HG03175 (cell line): ENCODE measurements around the gene AQP12B.

ENCODE experiments used
- ATAC-seq: cut with Tn5 transposase; IDR thresholded peaks from one replicate; pipeline ENCODE4 v1.9.1; 2021; ENCODE audit warnings: mild to moderate bottlenecking, moderate library complexity; ENCODE audit not compliant: unreplicated experiment

The AQP12B gene

DNA sequence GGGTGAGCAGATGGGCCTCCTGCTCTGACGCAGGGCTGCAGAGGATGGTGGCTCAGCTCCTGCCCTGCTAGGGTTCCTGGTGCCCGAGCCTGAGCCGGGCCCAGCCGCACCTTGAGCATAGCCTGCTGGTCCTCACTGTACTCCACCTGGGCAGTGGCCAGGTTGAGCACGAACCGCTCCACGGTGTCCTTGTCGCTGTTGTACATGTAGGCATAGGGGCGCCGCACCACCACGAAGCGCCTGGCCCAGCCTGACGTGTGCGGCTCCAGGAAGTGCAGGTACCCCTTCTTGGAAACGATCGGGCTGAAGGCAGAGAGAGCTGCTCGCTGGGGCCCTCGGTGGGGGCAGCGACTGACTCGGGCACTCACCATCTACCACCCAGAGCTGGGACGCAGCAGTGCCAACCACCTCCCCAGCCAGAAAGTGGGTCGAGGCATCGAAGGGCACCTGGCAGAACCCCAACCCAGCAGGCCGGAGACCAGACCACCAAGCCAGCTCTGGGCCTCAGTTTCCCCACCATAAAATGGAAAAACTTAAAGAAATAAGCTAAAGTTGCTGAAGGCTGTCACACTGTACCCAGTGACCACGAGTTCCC, 36.3 kb upstream of the AQP12B start:
- no peak for ATAC-seq

DNA sequence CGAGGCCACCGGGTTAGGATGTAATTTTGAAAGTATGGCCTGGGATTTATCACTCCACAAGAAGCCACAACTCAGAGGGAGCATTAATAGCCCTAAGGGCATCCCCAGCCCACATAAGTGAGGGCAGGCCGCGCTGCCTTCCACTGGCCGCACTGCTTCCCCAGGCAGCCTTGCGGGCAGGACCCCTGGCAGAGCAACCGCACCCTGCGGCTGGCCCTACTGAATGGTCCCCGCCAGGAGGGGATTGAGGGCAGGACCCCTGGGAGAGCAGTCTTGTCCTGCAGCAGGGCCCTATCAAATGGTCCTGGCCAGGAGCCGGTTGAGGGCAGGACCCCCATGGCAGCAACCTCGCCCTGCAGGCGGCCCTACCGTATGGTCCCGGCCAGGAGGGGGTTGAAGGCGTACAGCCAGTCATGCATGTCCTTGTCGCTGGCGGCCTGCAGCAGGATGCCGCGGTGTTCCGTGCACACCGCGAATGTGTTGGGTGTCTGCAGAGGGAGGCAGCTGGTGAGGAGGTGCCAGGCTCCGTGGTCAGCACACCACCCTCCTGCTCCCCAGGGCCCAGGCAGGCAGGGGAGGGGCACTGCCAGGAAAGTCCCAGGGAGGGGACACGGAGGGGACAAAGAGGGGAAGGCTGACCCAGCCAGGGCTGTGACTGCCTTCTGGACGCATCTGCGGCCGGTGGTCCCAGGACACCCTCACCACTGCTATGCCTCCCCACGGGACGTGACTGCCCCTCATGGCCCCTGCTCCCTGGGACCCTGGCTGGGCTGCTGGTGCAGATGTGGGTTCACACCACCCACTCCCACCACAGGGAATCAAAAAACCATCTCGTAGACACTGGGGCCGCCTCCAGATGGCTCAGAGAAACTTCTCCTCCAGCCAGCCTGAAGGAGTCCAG, 35.2 kb upstream of the AQP12B start:
- no peak for ATAC-seq

DNA sequence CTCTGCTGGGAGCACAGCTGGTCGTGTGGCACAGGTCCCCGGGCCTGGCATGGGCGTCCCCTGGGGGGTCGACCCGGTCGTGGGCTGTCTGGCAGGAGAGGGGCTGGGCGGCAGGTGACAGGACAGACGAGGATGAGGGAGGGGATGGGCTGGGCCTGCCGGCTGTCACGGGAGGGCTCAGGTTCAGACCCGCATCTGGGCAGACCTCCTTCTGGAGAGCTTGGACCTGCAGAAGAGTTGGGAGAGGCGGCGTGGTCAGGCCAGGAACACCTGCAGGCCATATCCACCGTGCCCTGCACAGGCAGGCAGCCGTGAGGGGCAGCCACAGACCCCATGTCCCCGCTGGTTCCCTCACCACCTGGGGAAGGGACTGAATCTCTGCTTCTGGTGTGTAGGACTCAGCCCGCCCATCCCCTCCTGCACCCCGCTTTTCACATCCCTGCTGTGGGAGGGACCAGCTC, 34.5 kb upstream of the AQP12B start:
- ATAC-seq: no peak

DNA sequence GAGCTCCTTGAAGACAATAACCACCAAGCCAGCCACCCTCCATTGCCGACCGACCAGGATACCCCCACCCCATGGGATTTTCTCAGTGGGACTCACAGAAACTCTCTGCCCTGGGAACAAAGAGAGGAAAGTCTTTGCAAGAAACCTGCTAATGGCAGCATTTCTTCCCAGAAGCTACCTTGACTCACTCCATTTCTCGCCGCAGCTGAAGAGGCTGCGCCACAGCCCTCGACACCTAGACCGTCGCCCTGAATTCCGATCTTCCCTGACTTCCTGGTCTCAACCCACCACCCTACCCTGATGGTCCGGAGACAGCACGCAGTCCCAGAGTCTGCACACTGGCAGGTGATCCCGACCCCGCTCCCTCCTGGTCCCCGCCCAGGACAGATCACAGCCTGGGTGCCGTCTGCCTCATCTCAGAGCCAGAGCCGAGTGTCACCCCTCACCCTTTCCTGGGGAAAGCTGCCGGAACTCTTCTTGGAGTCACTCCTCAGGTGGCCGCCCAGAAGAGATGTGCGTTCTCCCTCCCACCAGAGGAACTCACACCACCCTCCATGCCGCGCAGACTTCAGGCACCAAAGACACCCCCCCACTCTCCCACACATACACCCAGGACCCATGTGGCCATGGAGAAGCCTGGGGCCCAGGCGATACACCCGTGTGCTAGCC, 33.6 kb upstream of the AQP12B start:
- no peak for ATAC-seq

DNA sequence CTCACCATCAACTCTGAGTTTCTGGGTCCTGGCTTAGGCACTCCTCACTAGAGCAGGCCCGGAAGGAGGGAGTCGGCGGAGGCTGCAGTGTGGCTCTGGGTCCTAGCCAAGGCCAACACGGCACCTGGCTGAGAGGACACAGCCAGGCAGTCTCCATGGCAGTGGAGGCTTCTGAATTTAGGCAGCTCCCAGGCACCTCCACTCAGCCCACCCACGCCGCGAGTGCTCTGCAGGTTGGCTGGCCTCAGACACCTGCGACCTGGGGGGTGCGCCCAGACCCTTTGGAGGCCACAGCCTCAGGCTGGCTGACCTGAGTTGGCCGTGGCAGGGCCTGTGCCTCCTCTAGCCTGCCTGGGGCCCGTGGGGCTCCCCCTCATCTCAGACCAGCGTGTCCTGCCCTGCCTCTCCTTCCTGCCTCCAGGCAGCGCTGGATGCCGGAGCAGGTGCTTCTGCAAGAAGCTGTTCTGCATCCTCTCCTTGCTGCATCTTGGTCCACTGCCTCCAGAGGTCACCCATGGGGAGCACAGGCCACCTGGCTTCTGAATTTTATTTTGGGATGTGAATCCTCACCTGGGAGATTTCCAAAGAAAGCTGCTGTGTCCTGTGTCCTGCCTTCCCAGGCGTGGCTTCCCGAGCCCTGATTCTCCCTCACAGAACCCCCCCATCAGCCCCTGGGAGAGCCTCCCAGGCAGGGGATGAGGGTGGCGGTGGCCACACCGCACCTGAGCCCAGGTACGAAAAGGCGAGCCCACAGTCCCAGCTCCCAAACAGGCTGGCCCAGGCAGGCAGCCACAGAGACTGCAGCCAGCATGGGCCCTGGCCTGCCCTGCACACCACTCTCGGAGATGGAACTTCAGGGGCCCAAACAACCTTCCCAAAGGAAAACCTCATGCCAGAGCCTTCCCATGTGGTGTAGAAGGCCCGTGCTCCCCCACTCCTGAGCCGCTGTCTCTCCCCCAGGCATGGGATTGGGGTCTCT, 32.4 kb upstream of the AQP12B start:
- ATAC-seq: no peak

DNA sequence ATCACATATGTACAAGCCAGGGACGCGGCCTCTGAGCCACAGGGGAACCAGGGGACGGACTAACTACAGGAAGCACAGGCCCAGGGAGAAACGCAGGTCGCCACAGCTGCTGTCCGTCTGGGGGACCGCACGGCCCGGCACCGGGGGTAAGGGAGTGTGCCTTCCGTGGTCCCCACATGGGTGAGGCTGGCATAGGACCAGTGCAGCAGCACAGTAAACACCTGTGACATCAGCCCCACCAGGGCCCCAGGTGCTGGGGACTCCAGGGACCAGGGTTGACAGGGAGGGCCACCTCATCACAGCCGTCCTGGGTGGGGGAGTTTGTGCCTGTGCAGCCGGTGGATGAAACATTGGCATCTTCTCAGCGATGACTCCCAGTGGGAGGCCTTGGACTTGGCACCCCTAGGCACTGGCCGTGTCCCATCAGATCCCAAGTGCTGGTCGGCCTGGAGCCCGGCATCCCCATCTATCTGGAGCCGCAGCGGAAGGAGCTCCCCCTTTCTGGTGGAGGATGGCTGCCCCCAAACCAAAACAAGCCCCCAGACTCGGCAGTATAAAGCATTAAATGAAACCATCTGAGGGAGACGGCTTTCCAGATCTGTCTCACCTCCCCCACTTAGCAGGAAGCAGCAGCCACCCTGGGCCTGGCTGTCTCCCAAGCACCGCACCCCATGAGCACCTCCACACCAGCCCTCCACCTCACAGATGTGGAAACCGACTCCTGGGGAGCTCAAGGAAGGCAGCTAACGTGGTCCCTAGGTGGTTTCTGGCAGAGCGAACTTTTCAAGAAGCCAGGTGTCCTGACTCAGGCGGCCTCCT, 31.5 kb upstream of the AQP12B start:
- no peak for ATAC-seq

DNA sequence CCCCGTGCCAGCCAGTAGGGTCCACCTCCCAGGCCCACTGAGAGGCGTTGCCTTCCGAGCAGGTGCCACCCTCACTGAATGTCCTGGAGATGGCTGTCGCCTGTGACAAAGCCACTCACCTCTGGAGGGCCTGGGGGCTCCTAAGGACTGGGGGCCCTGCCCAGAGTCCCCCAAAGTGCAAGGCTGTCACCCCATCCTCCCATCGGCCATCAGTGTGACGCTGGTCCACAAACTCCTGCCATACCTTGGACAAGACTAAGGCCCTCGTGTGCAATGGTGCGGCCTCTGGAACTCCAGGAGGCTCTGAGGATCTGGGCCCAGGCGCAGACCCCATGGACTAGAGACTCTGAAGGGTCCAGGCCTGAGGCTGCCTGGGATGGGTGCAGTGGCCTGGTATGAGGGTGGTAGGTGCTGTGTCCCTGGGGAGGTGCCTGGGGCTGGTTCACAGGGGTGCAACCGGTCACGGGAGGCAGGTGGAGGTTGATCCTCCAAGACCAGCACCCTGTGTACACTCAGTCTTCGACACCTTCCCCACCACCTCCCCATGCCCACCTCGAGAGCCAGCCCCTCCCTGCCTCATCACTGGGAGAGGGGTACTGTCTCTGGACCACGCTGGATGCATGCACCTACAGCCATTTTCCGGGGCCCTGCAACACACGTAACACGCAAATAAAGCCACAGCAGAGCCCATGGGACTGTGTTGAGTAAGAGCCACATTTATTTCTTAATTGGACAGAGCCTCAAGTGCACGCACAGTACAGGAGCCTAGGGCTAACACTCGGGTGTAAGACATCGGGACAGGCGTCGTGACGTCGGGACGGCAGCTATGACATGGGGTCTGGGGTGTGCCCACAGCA, 30.6 kb upstream of the AQP12B start:
- ATAC-seq: no peak

DNA sequence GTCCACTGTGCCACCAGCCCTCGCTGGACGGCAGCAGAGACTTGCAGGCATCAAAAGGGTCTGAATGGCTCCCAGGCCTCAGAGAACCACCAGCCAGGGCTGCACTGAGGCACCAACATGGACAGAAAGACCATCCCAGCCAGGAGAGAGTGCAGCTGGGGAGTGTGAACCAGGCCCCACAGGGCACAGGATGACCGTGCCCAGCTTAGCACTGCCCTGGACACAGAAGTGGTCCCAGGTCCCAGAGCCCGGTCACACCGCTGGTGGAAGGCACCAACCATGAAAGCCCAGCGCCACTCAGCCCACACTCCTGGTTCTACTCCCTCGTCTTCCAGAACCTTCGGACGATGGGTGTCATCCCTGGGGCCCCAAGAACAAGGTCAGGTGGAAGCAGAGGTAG, 29.4 kb upstream of the AQP12B start:
- no peak for ATAC-seq

DNA sequence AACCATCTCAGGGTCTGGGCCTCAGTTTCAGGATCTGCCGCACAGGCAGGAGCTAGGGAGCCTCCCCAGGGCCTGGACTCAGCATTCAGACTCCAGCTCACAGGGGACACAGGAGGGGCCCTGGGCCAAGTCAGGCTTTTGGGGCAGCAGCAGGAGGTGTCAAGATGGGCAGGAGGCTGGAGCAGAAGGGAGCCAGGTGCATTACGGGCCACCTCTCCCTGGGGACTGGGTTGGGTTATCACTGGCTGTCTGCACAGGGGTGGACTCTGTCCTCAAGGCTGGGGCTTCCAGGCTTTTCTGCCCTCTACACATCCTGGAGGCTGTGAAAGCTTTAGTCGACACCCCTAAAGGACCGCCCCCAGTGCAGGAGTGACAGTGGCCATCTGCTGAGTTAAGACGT, 29.0 kb upstream of the AQP12B start:
- ATAC-seq: no peak

DNA sequence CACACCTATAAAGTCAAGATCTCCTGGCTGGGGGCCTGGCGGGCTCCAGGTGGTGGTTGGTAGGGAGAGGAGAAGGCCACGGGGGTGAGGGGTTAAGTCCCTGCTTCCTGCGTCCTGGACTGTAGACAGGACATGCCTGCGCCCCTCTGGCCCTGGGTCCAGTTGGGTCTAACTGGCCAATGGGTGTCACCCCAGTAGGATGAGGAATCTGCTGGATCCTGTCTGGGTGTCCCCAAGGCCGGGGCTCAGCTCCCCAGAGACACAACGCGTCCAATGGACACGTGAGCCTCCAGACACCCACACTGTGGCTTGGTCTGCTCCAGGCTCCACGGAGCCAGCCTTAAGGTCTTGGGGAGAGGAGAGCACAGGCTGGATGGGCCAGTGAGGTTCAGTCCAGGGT, 28.6 kb upstream of the AQP12B start:
- no peak for ATAC-seq

DNA sequence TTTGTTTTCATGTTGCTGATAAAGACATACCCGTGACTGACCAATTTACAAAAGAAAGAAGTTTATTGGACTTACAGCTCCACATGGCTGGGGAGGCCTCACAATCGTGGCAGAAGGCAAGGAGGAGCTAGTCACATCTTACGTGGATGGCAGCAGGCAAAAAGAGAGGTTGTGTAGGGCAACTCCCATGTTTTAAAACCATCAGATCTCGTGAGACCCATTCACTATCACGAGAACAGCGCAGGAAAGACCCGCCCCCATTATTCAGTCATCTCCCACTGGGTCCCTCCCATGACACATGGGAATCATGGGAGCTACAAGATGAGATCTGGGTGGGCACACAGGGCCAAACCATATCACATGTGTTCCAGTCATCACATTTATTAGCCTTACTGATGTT, 25.8 kb upstream of the AQP12B start:
- no peak for ATAC-seq

DNA sequence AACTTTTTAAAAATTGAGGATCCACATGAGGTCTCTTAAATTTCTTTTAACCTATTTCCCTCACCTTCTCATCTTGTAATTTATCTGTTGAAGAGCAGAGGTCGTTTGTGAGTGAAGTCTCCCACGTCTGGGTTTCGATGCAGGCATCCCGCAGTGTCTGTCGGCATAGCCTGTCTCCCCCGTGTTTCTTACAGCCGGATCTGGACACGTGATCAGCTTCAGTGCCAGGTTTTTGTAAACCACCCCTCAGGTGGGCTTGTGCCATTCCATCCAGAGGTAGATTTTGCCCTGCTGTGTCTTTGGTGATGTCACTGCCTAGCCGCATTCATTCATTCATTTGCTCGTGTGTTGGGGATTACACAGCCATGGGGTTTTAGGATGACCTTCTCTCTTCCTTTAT, 25.1 kb upstream of the AQP12B start:
- no peak for ATAC-seq

DNA sequence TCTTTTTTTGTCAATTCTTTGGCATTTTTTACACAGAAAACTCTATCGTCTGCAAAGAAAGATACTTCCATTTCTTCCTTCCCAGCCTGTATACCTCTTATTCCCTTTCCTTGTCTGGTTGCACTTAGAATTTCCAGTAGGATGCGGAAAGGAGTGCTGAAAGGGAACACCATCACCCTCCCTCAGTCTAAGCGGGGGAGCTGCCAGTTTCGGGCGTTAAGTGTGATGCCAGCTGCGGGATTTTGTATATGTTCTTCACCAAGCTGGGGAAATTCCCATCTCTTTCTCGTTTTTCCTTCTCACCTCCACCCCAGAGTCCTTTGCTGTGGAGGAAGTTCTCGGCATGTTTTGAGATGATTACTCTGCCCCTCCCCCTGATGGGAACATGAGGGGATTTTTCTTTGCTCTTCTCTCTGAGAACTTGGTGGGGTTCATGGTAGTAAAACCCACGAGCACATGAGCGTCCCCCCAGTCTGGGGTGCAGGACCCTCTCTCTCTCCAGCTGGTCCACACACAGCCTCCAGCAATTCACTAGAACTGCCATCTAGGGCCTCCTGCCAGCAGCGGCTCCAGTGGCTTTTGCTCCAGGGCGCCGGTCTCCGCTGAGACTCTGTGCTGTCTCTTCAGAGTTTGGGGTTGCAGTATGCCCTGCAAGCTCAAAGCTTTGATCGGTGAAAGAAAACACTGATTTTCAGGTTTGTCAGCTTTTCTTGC, 24.5 kb upstream of the AQP12B start:
- no peak for ATAC-seq

DNA sequence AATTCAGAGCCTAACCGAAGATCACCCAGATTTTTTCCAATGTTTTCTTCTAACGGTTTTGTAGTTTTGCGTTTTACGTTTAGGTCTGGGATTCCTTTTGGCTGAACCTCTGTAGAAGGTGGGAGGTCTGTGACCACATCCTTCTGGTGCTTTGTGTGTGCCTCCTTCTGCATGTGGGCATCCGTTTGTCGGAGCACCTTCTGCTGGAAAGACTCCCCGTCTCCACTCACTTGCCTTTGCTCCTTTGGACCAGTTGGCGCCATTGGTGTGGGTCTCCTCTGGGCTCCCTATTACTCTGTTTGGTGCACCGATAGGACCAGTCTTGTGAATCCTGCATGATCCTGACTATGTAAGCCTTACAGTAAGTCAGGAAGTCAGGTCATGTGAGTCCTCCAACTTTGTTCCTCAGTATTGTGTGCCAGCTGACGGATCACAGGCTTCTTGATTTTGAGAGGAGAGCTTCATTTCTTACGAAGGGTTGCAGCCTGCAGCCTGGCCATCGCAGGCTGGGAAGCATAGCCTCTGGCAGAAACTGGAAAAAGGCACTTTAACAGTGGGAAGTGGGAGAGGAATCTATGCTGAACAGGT, 22.6 kb upstream of the AQP12B start:
- ATAC-seq: no peak

DNA sequence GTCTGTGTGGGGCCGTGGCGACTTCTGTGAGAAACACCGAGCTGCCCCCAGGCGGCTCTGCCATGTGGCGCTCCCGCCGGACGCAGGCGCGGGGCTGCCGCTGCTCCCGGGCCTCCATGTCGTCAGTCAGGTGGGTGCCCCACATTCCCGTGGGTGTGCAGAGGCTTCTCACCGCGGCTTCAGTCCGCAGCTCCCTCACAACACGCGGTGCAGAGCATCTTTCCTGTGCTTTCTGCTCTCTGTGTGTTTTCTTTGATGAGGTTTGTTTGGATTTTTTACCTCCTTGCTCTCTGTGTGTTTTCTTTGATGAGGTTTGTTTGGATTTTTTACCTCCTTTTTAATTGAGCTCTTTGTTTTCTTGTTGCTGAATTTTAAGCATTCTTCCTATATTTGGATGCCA, 22.0 kb upstream of the AQP12B start:
- no peak for ATAC-seq

DNA sequence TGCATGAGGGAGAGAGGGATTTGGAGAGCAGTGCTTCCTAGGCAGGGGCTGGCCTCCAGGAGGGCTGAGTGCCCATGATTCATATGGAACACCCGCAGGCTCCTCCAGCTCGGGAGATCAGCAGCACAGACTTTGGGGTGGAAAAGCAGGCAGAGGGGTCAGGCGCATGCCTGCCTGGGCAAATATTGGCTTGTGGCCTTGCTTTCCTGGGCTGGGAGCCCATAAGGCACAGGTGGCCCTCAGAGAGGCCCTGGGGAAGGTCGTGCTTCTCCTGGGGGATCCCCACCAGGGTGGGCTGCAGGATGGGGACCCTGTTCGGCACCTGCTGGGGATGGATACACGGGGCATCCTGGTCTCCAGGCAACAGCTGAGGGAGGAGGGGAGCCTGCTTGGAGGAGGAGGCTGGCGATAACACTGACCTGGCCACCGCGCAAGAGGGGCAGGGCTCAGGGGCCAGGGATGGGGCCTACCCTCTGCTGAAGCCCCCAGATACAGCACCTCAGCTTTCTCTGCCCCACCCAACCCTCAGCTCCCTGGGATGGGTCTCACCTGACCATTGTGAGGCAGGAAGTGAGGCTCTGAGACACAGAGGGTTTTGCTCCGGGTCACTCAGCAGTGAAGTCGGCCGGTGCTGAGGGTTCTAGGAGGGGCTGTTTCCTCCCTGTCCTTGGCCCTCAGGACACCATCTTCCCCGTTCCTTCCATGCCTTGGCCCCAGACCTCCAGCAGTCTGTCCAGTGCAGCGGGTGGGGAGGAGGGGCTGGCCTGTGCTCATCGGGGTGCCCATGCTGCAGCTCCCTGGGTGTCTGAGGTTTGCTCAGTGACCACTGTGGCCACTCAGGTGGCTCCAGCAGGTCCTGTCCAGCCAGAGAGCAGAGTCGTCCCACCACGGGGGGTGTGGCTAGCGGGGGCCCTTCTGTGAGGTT, 21.0 kb upstream of the AQP12B start:
- no peak for ATAC-seq

DNA sequence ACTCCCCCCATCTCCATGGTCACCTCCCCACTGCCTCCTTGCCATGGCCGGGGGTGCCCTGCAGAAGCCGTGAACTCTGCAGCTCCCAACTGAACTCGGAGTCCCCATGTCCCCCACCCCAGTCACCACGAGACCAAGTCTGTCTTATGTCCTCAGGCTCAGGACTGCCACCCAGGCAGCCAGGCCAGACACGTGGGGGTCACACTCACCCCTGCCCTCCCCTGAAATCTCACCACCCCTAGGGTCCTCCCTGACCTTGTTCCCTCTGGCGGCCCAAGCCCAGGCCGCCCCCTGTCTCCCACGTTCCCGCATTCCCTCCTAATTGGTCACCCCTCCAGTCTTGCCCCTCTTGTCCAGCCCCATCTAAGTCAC, 19.9 kb upstream of the AQP12B start:
- ATAC-seq: no peak
